Tibial artery (tissue), 4 donors: Measurements from ENCODE around the gene TSTD1.

Source experiments
- DNase-seq, 2 donors: peaks; one replicate each; pipeline ENCODE4 v3.0.0-alpha.2; 2019
- H3K27ac ChIP-seq, 2 donors: fragments of 200-600 bp; sonication (generic) in 1 of 2; 1 replicate in 1 of 2; 2 replicates in 1 of 2; pipeline ENCODE4 v1.5.1; 2018 to 2019; ENCODE audit warnings: mild to moderate bottlenecking in 1 of 2
- H3K27me3 ChIP-seq, 2 donors: fragments of 200-600 bp; sonication (generic) in 1 of 2; one replicate each; pipeline versions ENCODE4 v1.5.1 to v1.6.0; 2016 to 2019
- H3K36me3 ChIP-seq, 3 donors: fragments of 200-600 bp; sonication (generic) in 2 of 3; one replicate each; pipeline ENCODE4 v1.5.1; 2016 to 2019; ENCODE audit warnings: mild to moderate bottlenecking in 2 of 3
- H3K4me1 ChIP-seq, 4 donors: fragments of 200-600 bp; sonication (generic) in 2 of 4; 1 replicate in 3 of 4; 2 replicates in 1 of 4; pipeline ENCODE4 v1.5.1; 2016 to 2019
- H3K4me3 ChIP-seq, 2 donors: fragments of 200-600 bp; sonication (generic) in 1 of 2; 1 replicate in 1 of 2; 2 replicates in 1 of 2; pipeline ENCODE4 v1.5.1; 2018 to 2019; ENCODE audit warnings: mild to moderate bottlenecking in 2 of 2
- H3K9me3 ChIP-seq, 3 donors: fragments of 200-600 bp; sonication (generic) in 1 of 3; one replicate each; pipeline ENCODE4 v1.5.1; 2016 to 2019
- CTCF ChIP-seq, 2 experiments: fragments of 200-600 bp in 1 of 2; fragments of 450-650 bp in 1 of 2; IDR thresholded peaks; one replicate each; pipeline ENCODE4 v1.5.1; 2017 to 2019; ENCODE audit warnings: antibody characterized with exemption in 2 of 2, mild to moderate bottlenecking in 1 of 2, moderate library complexity in 1 of 2
- intact Hi-C: fragments of 100-400 bp; cut with DNase I; formaldehyde crosslinking; loops from one replicate; pipeline ENCODE4 v1.15.0; 2023; ENCODE audit warnings: low total_unique reads

The TSTD1 gene

DNA sequence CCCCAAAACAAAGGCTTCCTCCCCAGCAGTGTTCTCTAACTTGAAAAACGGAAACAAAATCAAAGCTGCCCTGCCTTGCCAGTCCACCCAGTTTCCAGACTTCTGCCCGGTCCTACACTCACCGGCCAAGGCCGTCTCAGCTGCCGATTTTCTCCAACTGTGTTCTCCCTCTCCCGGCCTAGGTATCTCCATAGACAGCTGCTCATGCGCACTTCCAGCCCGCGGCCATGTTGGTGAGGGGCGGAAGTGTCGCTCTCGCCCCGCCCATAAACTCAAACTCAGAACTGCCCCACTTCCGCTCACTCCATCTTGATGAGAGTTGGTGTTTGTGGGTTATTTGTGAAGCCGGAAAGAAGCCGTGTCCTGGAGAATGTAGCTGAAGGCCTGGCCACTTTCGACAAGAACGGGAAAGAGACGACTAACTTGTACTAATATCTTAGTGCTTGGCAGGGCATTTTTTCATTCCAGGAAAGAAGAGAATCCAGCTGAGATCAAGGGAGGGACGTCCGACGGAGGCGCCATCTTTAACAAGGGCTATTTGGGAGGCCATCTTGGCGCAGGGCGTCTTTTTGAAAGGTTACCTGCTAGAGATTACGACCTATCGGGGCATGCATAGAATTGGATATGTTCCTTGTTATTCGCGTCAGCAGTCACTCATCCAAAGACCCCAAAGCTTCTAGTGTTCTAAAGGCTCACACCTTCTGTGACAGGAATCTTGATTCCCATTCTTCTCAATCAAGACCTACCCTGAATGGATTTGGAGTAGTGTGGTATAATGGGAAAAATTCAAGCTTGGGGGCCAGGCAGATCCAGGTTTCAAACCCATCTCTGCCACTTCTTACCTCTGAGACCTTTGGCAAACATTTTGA, 7.2 kb upstream of the TSTD1 start, which contains the start of gene USF1:
Gene USF1 (minus strand): TSS at position 242 of the 869 bp plus-strand sequence. CDS start 2,702 bp downstream, outside the sequence.
- intact Hi-C loops: loop anchor here (10.0 kb wide), 1 partner anchor 349 kb away; no protein-coding TSS in a partner anchor
- Histone ChIP-seq H3K4me3 (peak within 1 kb of the TSS; percentile 80 to 87), H3K9me3 (no peaks in the 10 kb centered on the region), H3K4me1 (peaks cover 0 to 26% (median 11%) of the 10 kb centered on the region in 4 donors), H3K27me3 (no peaks in the 10 kb centered on the region), H3K27ac (peak within 1 kb of the TSS; percentile 87 to 90), H3K36me3 (peaks cover 19 to 24% (median 20%) of the 10 kb centered on the region in 3 donors)
- TF ChIP-seq CTCF (IDR thresholded peaks at IDR 0.05): peak in 1 of 2 experiments; percentile 0
- peak; percentile 95 to 97 for DNase-seq

- Histone ChIP-seq H3K36me3 (peaks cover 27 to 33% (median 28%) of the 10 kb centered on the region in 3 donors), H3K4me3 (peak overlapping the region; percentile 80 to 87), H3K27ac (peak overlapping the region; percentile 87 to 90), H3K27me3 (no peaks in the 10 kb centered on the region), H3K9me3 (no peaks in the 10 kb centered on the region), H3K4me1 (peaks cover 0 to 26% (median 11%) of the 10 kb centered on the region in 4 donors)
- intact Hi-C loops: loop anchor here (10.0 kb wide), 1 partner anchor 350 kb away; no protein-coding TSS in a partner anchor
- TF ChIP-seq CTCF (IDR thresholded peaks at IDR 0.05): peak in 1 of 2 experiments; percentile 11
- DNase-seq: peak; percentile 70 to 83
These were observed 6.4 kb upstream of the TSTD1 start for GRCh38 chr1:161044908-161045735.

- intact Hi-C loops: loop anchor here (10.0 kb wide), 1 partner anchor 350 kb away; no protein-coding TSS in a partner anchor
- Histone ChIP-seq H3K4me3 (peak overlapping the region; percentile 80 to 87), H3K4me1 (peaks cover 0 to 28% (median 11%) of the 10 kb centered on the region in 4 donors), H3K36me3 (peaks cover 33 to 39% (median 34%) of the 10 kb centered on the region in 3 donors), H3K27ac (peak overlapping the region; percentile 87 to 90), H3K9me3 (no peaks in the 10 kb centered on the region), H3K27me3 (no peaks in the 10 kb centered on the region)
- TF ChIP-seq CTCF (IDR thresholded peaks at IDR 0.05): no peak
- no peak for DNase-seq
These were observed 5.8 kb upstream of the TSTD1 start for GRCh38 chr1:161044535-161044907.

GRCh38 chr1:161039546-161039945, 782 bp upstream of the TSTD1 start:
- no peak for TF ChIP-seq CTCF (IDR thresholded peaks at IDR 0.05)
- DNase-seq: no peak
- Histone ChIP-seq H3K4me3 (no peak overlapping the region), H3K27ac (no peak overlapping the region), H3K4me1 (peaks cover 0 to 32% (median 13%) of the 10 kb centered on the region in 4 donors), H3K9me3 (no peaks in the 10 kb centered on the region), H3K36me3 (peaks cover 37 to 50% (median 38%) of the 10 kb centered on the region in 3 donors), H3K27me3 (no peaks in the 10 kb centered on the region)
- intact Hi-C loops: no loop called here

GRCh38 chr1:161039154-161039545, 386 bp upstream of the TSTD1 start:
- no peak for DNase-seq
- Histone ChIP-seq H3K36me3 (peaks cover 37 to 50% (median 38%) of the 10 kb centered on the region in 3 donors), H3K27ac (peak overlapping the region in 1 of 2 donors; percentile 32), H3K4me1 (peaks cover 0 to 28% (median 9%) of the 10 kb centered on the region in 4 donors), H3K4me3 (peak overlapping the region; percentile 56 to 60), H3K9me3 (no peaks in the 10 kb centered on the region), H3K27me3 (no peaks in the 10 kb centered on the region)
- no peak for TF ChIP-seq CTCF (IDR thresholded peaks at IDR 0.05)
- intact Hi-C loops: no loop called here
